Right renal cortex interstitium (tissue), 3 donors: ENCODE measurements around the gene CHST8. TPM values are rescaled to one million over a fixed set of nuclear protein-coding genes. Genes with fewer than 3 reads are reported as not detected.
"Not testable (repeated sequence)": the region's sequence is repeated elsewhere in the genome, so short reads cannot be mapped to it uniquely, and the experiment has no call there.

Experiments used
- DNase-seq, 3 donors: peaks; one replicate each; pipeline ENCODE4 v3.0.0-alpha.2; 2013; ENCODE audit warnings: low read depth in 3 of 3, low spot score in 2 of 3
- polyA plus RNA-seq, 3 donors: library from polyadenylated mRNA; unstranded; fragments of 120-200 nt; gene quantifications; one replicate each; pipeline ENCODE4 v1.2.1, GENCODE V29; 2013; ENCODE audit not compliant: insufficient read length in 3 of 3

CHST8 gene
- polyA plus RNA-seq, 3 donors, result 0.12 to 0.27 (median 0.24) TPM

DNA sequence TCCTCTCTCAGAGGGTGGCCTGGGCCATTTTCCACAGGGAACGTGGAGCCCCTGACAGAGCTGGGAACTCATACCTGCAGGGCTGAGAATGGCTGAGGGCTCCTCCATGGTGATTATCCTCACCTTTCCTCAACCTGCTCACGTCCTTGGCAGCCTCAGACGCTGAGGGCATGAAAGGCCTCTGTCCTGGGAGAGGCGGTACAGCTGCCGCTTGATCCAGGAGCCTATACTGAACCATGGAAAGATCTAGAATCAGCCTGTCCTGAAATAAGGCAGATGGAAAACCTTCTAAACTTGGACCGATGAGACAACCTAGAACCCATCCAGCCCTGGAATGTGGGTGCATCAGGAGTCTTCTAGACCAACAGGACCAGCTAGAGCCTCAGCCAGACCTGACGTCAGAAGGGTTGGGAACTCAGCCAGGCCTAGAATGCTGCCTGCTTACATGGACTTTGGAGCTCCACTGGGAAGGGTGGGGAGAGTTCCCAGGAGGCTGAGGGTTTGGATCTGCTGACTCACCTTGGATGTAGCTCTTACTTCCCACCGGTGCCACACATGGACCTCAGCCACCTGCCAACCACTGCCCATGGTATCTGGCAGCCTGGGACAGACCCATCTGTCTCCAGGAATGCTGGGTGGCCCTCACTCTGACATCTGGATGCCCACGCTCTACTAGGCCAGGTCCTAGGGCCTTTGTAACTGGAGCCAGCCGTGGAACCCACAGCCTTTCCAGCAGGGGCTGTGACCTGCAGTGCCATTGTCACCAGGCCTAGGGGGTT, 182.5 kb downstream of the CHST8 start:
- no peak for DNase-seq

DNA sequence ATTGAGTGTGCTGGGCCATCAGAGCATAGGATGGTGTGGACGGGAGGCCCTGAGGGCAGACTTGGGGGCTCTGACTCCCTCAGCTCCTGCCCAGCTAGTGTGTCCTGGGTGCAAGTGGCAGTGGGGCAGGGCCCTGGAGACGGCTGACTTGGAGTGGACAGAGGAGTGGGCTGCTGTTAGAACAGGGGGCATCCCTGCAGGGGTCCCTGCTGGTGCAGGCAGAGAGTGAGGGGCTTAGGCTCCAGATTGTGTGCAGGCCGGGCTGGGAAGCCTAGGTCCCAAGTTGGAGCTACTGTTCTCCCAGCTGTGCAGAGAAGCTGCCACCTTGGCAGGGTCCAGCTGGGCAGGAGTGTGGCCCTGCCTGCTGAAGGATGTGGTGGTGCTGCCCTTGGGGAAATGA, 183.6 kb downstream of the CHST8 start:
- DNase-seq, result no peak

DNA sequence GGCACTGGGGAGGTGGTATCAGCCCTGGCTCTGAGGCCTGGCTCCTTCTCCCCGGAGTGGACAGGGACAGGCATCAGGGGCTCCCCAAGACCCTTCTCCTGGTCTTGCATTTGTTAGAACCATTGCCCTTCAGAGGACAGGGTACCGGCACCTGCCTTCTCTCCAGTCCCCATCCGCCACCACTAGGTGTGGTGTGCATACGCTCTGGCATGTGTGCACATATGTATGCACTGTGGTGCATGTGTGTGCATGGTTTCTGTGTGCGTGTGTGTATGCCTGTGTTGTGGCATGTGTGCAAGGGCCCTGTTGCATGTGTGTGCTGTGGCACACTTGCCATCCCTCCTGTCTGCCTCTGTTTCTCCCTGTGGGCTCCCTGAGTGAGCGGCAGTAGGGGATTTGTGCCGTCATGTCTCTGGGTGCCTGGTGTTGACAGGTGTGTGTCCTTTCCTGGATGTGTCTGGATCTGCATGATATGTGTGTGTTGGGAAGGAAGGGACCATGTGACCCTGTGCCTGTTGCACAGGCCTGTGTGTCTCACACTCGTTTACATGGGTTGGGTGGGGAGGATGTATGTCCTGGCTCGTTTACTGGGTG, 184.2 kb downstream of the CHST8 start:
- no peak for DNase-seq

DNA sequence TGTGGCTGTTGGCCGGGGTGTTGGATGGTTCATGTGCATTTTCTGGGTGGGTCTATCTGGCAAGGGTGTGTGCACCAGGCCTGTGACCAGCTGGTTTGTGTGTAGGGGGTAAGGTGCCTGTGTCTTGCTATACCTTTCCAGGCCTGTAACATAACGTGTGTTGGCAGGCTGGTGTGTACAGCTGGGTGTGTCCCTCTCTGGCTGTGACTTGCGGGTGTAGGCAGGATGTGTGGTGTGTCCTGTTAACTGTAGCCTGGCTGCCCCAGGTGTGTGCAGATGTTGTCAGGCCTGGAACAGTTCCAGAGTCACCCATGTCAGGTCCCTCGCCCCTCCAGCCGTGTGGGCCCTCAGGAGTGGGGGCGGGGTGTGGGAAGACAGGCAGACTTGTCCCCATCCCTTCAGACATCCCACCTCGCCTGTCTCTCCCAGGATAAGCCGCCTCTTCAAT, 184.7 kb downstream of the CHST8 start:
- no peak for DNase-seq

DNA sequence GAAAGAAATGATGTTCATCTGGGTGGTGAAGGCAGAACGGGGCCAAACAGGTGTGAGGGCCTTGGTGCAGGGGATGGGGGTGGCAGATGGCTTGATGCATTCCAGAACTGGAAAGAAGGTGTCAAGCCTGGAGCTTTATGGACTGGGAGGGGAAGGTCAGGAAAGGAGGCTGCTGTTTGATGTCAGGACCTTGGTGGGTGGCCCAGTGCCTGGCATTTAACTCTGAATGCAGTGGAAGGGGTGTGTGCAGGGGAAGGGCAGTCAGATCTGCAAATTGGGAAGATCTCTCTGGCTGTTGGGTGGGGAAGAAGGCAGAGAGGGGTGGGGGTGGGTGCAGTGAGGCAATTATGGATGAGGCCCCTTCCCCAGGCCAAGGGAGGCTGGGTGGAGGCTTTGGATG, 186.6 kb downstream of the CHST8 start:
- DNase-seq, result no peak

DNA sequence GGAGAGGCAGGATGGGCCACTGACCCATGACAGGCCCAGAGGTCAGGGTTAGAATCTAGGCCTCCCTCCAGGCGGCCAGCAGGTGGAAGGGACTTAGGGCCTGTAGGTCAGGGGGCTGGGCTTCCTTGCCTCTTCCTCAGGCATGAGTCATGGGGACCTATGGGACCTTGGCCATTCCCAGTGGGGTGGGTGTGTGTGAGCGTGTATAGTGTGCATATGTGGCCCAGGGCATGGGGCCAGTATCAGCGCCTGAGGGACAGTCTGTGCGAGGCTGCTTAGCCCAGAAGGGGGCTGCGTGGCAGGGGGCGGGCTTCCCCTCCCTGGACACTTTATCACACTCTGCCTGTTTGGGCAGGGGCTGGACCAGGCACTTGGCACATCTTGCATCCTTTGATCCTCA, 188.2 kb downstream of the CHST8 start:
- no peak for DNase-seq

DNA sequence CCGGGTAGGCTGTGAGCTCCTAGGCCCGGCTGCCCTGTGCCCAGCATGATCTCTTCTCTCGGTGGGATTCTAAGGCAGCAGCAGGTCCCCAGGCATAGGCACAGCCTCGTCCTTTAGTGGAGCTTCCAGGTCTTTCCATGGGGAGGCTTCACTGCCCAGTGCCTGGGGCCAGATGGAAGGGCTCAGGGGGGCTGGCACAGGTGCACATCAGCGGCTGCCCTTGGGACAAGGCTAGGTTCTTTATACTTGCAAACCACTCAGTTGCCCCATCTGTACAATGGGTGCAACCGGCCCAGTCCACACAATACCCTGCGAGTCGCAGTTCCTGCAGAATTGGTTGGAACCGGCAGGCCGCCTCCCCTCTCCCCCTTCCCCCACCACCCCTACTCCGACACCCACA, 189.1 kb downstream of the CHST8 start:
- no peak for DNase-seq

DNA sequence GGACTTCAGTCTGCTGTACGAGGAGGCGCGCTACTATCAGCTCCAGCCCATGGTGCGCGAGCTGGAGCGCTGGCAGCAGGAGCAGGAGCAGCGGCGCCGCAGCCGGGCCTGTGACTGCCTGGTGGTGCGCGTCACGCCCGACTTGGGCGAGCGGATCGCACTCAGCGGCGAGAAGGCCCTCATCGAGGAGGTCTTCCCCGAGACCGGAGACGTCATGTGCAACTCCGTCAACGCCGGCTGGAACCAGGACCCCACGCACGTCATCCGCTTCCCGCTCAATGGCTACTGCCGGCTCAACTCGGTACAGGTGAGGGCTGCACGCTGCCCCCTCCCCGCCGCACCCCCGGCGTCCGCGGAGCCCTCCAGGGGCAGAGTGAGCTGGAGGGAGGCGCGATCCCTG, 189.5 kb downstream of the CHST8 start:
- no peak for DNase-seq

DNA sequence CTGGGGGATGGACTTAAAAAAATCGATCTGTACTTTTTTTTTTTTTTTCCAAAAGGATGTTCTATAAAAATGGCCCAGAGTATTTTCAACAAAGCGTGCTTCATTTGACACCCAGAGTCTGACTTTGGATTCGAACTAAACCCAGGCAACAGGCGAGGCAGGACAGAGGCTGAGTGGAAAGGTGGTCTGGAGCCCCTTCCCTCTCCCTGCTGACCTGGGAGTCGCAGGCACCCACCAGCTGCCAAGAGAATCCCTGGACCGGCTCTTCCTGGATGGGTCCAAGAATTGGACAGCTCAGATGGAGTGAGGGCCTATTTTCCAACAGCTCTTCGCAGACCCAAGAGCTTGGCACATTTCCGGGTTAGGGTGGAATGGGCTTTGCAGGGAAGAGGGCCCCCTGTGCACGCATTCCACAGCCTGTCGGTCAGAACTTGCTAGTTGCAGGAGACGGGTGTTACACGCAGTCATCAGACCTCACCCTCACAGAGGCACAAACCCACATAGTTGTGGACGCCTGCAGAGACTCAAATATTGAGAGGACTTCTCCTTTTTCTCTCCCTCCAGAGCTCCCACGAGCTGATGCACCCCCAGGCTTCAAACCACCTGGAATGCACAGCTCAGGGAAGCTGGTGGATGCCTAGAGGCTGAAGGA, 190.1 kb downstream of the CHST8 start:
- no peak for DNase-seq

DNA sequence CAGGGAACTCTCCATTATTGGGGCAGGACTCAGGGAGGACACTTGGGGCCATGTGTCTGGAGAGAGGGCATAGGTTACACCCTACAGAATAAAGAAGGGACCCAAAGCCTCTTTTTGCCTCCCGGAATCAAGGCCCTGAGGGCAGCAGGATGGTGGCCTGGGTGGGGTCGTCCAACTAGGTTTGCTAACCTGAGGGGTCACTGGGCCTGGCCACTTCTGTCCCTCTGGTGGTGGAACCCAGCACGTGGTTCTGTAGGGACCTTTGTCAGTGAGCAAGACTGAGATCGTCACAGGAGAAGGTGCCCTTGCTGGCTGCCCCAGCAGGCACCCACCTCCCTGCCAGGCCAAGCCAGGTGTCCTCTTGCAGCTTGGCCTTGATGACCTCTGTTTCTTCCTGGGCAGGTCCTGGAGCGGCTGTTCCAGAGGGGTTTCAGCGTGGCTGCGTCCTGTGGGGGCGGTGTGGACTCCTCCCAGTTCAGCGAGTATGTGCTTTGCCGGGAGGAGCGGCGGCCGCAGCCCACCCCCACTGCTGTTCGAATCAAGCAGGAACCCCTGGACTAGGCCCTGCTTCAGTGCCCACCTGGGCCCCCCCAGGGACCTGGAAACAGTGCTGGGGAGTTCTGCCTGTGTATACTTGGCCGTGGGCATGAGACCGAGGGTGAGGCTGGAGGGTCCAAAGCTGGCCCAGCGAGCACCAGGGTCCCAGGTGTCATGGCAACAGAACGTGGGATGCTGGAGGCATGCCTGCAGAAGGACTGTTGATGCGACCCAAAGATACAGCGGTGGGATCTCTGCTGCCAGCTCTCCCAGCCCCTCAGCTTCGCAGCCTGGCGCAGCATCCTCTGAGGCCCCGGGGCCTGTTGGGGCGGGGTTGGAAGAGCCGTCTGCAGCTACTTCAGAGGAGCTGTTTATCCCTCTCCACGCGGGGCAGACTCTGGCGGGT, 190.9 kb downstream of the CHST8 start:
- DNase-seq, result no peak

DNA sequence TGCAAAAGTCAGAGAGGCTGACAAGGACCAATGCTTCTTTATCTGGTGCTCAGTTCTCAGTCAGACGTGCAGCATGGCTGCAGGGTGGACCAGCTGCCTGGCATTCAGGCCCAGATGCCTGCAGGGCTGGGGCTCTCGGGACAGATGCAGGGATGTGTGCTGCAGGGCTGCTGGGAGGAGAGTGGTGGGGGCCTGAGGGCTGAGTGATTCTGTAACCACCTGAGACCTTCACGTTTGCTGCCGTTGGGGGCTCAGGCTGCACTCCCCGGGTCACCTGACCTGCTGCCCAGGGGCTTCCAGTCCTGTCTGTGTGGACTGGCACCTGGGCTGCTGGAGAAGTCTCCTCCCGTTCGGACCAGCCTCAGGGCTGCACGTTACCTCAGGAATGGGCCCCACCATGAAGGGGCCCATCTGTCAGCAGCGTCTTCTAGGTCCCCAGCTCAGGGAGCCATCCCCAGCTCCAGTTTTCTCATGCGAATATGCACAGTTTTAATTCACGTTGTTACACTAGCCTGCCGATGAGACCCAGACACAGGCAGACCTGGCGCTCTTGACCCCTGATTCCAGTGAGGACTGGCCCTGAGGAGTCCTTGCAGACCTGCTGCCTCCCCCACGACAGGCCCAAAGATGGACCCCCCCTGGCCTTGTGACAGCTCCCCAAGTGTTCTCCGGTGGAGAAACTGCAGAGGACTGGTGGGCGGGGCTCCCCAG, 191.8 kb downstream of the CHST8 start:
- no peak for DNase-seq

DNA sequence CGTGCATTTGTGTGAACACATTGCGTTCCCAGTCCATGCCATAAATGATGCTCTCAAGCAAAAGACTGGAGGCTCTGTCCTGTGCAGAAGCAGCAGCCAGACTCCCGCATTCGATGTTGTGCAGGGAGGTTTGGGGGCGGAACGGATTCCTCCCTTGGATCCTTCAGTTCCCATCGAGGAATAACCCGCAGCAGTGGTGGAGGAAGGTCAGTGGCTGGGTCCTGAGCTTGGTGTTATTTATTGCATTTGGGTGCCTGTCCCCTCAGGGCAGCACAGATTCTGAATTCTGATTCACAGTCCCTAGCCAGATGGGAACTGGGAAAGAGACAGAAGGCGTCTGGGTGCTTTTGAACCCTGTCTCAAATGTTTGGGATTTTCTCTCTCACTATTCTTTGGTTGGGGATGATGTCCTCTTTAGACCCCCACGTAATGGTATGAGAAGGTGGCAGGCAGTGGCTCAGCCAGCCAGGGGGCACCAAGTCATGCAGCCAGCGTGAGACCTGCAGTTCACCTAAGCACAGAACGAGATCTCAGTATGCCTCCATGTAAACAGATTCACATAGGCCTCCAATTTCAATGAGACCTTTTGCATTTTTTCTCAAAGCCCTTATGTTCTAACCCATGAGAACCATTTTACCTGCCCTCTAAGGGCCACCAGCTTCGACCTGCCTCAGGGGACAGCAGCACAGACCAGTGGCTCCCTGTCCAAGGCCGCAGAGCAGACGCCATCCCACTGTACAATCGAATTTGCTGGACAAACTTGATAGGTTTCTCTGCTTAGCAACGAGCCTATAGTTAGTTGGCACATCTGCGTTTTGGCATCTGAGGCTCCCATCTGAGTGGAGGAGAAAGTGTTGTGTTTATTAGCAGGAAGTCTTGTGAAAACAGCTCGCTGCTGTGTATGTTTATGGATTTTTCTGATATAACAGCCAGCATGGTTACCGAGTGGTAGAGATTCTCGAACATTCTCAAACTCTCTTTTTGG, 192.7 kb downstream of the CHST8 start:
- DNase-seq, result no peak

DNA sequence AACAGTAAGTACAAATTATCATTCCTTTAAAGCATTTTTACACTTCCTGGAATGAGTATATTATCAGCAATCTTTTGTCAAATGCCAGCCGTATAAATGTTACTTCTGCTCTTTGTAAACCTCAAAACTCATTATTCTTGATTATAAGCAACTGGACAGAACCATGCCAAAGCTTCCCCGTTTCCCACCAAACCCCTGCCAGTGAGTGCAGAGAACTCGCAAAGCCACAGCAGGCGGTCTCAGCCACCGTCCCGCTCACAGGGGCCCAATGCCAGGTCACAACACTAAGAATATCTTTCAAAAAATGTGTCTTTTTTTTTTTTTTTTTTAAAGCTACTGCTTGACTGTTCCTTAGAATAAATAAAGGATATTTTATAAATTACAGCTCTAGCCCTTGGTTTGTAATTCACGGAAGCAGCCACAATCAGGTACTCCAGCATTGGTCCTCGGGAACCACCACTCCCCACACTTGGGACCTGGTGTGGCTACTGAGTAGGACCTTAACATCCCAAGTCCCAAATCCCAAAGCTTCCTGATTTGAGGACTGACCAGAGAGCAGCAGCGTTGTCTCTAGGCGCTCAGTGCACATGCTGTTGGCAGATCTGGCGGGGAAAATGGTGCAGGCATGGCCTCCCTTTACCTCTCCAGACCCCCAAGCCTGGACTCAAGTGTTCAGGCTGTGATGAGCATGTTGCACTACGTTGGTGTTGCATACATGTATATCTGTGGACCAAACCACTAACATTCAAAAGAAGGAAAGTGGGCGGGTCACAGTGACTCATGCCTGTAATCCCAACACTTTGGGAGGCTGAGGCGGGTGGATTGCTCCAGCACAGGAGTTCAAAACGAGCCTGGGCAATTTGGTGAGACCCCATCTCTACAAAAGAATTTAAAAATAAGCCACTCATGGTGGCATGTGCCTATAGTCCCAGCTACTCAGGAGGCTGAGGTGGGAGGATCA, 193.9 kb downstream of the CHST8 start:
- DNase-seq, result no peak

DNA sequence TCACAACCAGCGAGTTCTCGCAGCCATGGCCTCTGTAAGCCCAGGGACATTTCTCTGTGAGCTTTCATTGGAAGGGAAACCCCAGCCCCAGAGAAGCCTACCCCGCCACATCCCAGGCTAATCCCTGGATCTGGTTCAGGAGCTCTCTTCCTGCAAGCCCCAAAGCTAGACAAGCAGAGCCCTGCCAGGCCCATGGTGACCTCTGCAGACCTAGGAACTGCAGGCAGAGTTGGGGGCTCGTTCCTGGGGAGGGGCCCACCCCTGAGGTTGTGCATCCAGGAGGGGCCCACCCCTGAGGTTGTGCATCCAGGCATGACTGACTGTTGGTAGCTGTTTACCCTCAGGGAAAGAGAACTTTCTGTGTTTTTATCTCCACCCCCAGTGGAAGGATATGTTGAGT, 196.7 kb downstream of the CHST8 start:
- DNase-seq, result no peak

DNA sequence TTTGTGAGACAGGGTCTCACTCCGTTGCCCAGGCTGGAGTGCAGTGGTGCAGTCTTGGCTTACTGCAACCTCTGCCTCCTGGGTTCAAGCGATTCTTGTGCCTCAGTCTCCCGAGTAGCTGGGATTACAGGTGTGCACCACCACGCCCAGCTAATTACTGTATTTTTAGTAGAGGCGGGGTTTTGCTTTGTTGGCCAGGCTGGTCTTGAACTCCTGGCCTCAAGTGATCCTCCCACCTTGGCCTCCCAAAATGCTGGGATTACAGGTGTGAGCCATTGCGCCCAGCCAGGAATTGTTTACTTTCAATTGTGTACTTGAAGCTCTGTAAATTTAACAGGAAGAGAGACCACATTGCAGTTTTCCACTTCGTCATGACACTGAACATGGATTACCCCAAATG, 197.3 kb downstream of the CHST8 start:
- DNase-seq, result not testable (repeated sequence)

DNA sequence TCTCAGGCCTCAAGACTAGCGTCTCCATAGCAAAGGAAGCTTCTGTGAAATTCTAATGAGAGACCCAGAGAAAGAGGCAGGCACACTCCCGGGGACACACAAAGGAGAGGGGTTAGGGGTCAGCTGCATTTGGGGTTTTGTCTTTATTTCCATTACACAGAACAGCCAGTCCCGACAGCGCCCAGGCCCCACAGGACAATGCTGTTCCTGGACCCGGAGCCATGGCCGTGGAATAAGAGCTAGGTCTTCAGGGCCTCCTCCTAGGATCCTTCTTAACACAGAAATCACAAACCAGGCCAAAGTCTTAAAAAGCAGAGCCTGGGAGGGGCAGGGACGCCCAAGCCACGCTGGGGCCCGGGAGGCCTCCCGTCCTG, 197.7 kb downstream of the CHST8 start:
- no peak for DNase-seq

DNA sequence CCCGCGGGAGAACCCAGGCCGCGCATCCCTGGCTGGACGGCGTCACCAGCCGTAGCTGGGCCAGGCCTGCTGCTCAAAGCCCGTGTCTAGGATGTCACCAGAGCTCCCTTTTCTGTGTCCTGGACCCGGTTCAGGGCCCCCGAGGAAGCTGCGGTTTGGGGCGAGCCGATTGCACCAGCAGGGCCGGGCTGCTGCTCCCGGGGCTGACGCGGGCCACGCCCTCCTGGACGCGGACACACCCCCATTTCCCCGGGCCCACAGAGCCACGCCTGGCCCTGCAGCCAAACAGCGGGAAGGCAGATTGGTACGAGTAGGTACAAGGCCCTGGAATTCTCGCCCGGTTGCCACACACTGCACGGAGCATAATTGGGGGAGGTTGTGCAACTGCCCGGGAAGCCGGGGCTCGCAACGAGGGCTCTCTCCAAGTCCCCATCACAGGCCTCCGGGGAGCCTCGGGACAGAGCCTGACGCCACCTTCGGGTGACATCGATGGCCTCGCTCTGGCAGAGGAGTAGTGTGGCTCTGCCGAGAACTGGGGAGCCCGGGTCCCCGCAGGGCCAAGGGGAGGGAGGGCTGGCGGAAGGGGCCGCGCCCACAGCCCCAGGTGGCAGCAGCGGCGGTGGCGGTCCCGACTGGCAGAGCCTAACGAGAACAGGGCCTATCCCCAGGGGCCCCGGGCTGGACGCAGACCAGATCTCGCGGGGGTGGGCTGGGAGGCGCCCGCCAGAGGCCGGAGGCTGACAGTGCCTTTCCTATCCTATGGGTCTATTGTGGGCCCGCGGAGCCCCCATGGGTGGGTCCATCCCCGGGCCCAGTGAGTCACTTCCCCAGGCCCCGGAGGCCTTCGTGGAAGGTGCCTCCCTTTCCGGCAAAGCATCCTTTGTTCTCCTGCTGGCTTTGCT, 198.4 kb downstream of the CHST8 start:
- DNase-seq, result no peak
